CD4-positive, alpha-beta memory T cell (primary cell): ENCODE measurements around the gene DSTN. TPM values are rescaled to one million over a fixed set of nuclear protein-coding genes. Genes with fewer than 3 reads are reported as not detected.

ENCODE experiments used
- CTCF ChIA-PET: fragments of 350-600 bp; sonication (Branson Sonifier 250); formaldehyde crosslinking; loops from one replicate; lab custom pipeline; 2021; ENCODE audit warnings: inconsistent platforms; ENCODE audit not compliant: partially characterized antibody; lab: Charles Lee
- POLR2A ChIA-PET: fragments of 350-600 bp; sonication (Branson Sonifier 250); formaldehyde crosslinking; loops from one replicate; lab custom pipeline; 2021; ENCODE audit not compliant: partially characterized antibody; lab: Charles Lee
- DNase-seq, 5 donors: peaks; one replicate each; pipeline versions ENCODE4 v3.0.0 to v3.0.0-alpha.2; 2020 to 2022; ENCODE audit warnings: mixed read lengths in 1 of 5
- H3K27ac ChIP-seq: one replicate; pipeline ENCODE4 v1.7.0; 2013; ENCODE audit warnings: low read depth, low read length
- H3K27me3 ChIP-seq: 2 replicates; pipeline ENCODE4 v1.7.0; 2013; ENCODE audit warnings: mild to moderate bottlenecking, low read length, moderate library complexity; ENCODE audit not compliant: insufficient read depth
- H3K36me3 ChIP-seq: 2 replicates; pipeline ENCODE4 v1.7.0; 2013; ENCODE audit warnings: mild to moderate bottlenecking, low read length, moderate library complexity; ENCODE audit not compliant: insufficient read depth
- H3K4me1 ChIP-seq: 2 replicates; pipeline ENCODE4 v1.7.0; 2013; ENCODE audit warnings: mild to moderate bottlenecking, low read length, moderate library complexity; ENCODE audit not compliant: insufficient read depth
- H3K4me3 ChIP-seq, 2 donors: one replicate each; pipeline ENCODE4 v1.7.0; 2013; ENCODE audit warnings: low read length in 2 of 2, mild to moderate bottlenecking in 1 of 2
- H3K9me3 ChIP-seq, 2 donors: one replicate each; pipeline ENCODE4 v1.7.0; 2013; ENCODE audit warnings: low read length in 2 of 2, control low read depth in 1 of 2; ENCODE audit not compliant: control insufficient read depth in 1 of 2
- H3K27ac Mint-ChIP-seq, 7 donors: one replicate each; pipeline ENCODE4 v1.8.0; 2020 to 2021; ENCODE audit warnings: mixed read lengths in 7 of 7, mild to moderate bottlenecking in 6 of 7, inconsistent platforms in 3 of 7, moderate library complexity in 3 of 7
- H3K27me3 Mint-ChIP-seq, 2 donors: one replicate each; pipeline ENCODE4 v1.8.0; 2020 to 2021; ENCODE audit warnings: mixed read lengths in 2 of 2
- H3K36me3 Mint-ChIP-seq, 2 donors: one replicate each; pipeline ENCODE4 v1.8.0; 2020 to 2021; ENCODE audit warnings: mixed read lengths in 2 of 2, inconsistent platforms in 1 of 2, mild to moderate bottlenecking in 1 of 2
- H3K4me1 Mint-ChIP-seq, 4 donors: one replicate each; pipeline ENCODE4 v1.8.0; 2020 to 2021; ENCODE audit warnings: mixed read lengths in 4 of 4, mild to moderate bottlenecking in 1 of 4
- H3K4me3 Mint-ChIP-seq, 8 donors: one replicate each; pipeline ENCODE4 v1.8.0; 2020 to 2021; ENCODE audit warnings: mixed read lengths in 8 of 8, mild to moderate bottlenecking in 7 of 8, moderate library complexity in 6 of 8, inconsistent platforms in 3 of 8
- H3K9me3 Mint-ChIP-seq, 8 donors: one replicate each; pipeline ENCODE4 v1.8.0; 2020 to 2021; ENCODE audit warnings: mixed read lengths in 8 of 8, mild to moderate bottlenecking in 5 of 8, inconsistent platforms in 3 of 8, moderate library complexity in 1 of 8
- intact Hi-C: fragments of 100-400 bp; cut with micrococcal nuclease; formaldehyde crosslinking; loops from one replicate; pipeline ENCODE4 v1.15.1; 2023
- polyA plus RNA-seq, 2 donors: library from polyadenylated mRNA; unstranded; fragments of 300-500 nt; fragmentation: Illumina TruSeq; gene quantifications; one replicate each; pipeline ENCODE4 v1.2.3, GENCODE V29; 2021
- total RNA-seq, 2 experiments: library from RNA; stranded (reverse); gene quantifications; one replicate each; pipeline ENCODE4 v1.2.3, GENCODE V29; 2021

Gene DSTN
- total and polyA plus RNA-seq, 4 experiments from 2014 or later: 43.1 to 212 (median 98.3) TPM

DNA sequence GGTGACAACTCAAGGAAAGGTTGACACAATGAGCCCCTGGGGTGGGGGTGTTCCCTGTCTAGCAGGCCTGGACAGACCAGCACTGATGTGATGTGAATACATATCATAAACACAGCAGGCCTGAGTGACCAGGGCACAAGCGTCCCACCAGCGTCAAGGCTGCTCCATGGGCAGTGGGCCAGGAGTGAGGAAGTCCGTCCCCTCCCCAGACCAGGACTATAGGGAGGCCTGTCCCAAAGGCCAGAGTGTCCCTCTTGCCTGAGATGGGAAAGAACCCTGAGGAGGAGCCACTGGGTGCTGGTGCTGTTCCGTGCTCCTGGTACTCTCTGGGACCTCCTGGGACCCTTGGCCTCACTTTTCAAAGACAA lies 67.5 kb downstream of the DSTN start:
- DNase-seq: peak in 1 of 5 donors; percentile 5
- Histone ChIP-seq H3K36me3 (peaks cover 20% of the 10 kb centered on the region), H3K4me1 (no peaks in the 10 kb centered on the region), H3K4me3 (no peak overlapping the region), H3K27ac (no peak overlapping the region), H3K9me3 (no peaks in the 10 kb centered on the region), H3K27me3 (no peaks in the 10 kb centered on the region)
- POLR2A ChIA-PET: no interaction called here
- no peaks in the 10 kb centered on the region for H3K4me1 Mint-ChIP-seq
- H3K4me3 Mint-ChIP-seq: no peak overlapping the region
- H3K27me3 Mint-ChIP-seq: no peaks in the 10 kb centered on the region
- no peak overlapping the region for H3K27ac Mint-ChIP-seq
- H3K36me3 Mint-ChIP-seq: peaks cover 10 to 42% of the 10 kb centered on the region in 2 donors
- intact Hi-C loops: no loop called here
- H3K9me3 Mint-ChIP-seq: no peaks in the 10 kb centered on the region
- CTCF ChIA-PET: no interaction called here

DNA sequence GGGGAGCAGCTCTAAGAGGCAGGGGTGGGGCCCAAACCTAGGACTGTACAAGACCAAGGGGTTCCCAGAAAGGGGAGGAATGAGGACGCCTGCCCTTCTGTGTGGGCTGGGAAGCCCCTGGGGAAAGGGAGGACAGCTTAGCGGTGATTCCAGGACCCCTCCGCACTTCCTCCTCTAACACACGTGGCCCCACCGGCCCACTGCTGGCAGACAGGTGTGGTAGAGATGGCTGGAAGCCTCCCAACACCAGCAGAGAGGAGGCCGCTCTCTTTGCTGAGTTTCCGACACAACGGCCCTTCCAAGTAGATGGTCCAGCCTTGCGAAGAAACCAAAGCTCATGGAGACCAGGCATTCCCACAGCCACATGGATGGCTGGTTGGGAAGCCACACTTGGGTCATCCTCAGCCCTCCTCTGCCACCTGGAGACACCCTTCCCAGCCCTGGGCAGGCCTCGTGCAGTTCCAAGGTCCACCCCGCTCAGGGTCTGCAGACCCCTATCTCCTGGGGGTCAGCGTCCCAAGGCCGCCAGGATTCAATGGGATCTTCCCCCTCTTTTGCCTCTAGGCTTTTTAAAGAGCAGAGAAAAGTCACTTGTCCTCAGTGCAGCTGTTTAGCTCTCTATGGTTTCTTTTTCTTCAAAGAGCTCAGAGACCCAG lies 68.2 kb downstream of the DSTN start:
- CTCF ChIA-PET: no interaction called here
- no peaks in the 10 kb centered on the region for H3K4me1 Mint-ChIP-seq

DNA sequence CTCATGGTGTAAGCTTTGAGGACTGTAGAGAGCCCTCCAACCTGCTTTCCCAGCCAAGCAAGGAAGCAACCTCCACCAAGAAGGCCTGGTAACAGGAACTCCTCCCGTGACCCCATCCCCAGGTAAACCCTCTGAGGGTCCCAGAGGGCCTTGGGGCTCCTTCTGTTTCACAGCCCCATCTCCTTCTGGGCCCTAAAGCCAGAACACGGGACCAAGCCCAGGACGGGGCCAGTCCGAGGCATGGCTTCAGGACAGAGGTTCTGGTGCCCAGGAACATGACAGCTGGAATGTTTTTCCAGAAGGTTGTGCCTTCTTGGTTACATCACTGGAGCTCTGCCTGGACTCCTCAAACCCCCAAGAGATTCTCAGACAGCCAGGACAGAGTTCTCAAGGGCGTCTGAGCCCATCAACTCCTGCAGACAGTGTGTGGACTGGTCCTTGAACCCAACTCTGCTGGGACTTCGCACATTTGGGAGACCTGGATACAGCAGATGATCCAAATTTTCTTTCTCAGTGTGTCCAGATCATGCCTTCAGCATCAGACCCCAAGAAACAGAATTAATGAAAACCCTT lies 69.0 kb downstream of the DSTN start:
- peaks cover 13% of the 10 kb centered on the region for H3K36me3 ChIP-seq

More for the DNA sequence above, 68.2 kb downstream of the DSTN start:
- no peaks in the 10 kb centered on the region for H3K27me3 ChIP-seq
- no peak overlapping the region for H3K4me3 ChIP-seq
- Mint-ChIP-seq H3K27me3 (no peaks in the 10 kb centered on the region), H3K4me3 (no peak overlapping the region), H3K9me3 (no peaks in the 10 kb centered on the region), H3K27ac (no peak overlapping the region), H3K36me3 (peaks cover 9 to 40% of the 10 kb centered on the region in 2 donors)
- H3K36me3 ChIP-seq: peaks cover 16% of the 10 kb centered on the region
- H3K27ac ChIP-seq: no peak overlapping the region
- no peaks in the 10 kb centered on the region for H3K9me3 ChIP-seq
- no peaks in the 10 kb centered on the region for H3K4me1 ChIP-seq
- intact Hi-C loops: no loop called here
- POLR2A ChIA-PET: no interaction called here
- DNase-seq: no peak

DNA sequence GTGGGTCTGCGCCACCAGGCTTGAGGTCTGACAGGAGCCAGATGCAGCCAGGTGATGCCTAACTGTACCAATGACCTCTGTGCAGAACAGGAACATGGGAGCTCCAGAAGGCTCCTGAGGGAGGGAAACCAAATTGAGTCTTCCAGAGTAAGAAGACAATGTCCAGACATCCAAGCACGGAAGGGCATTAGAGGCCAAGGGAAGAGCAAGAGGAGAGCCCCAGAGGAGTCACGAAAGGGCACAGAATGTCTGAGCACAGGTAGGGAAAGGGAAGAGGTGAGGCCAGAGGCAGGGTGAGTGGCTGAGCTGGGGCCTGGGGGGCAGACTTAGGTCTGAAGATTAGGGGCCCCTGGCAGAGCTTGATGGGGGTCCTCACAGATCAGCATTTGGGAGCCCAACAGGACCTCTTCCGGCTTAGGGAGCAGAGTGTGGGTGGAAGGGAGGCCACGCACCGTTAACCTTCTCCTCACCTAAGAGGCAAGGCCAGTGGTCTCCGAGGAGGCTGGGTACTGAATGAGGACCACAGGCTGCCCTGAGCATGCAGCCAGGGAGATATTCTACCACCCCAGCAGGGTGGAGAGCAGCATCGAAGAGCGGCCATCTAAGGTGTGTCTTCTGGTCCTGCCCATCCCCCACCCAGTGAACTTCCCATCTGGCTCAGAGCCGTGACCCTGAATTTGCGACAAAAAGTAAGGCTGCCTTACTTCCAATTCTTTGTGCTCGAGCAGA lies 70.4 kb downstream of the DSTN start:
- H3K27ac Mint-ChIP-seq: peak overlapping the region in 2 of 7 donors; percentile 39 to 51

More for the DNA sequence above, 69.0 kb downstream of the DSTN start:
- Histone ChIP-seq H3K4me3 (no peak overlapping the region), H3K9me3 (no peaks in the 10 kb centered on the region), H3K27me3 (no peaks in the 10 kb centered on the region), H3K27ac (no peak overlapping the region), H3K4me1 (no peaks in the 10 kb centered on the region)
- intact Hi-C loops: no loop called here
- Mint-ChIP-seq H3K36me3 (peaks cover 3 to 34% of the 10 kb centered on the region in 2 donors), H3K9me3 (no peaks in the 10 kb centered on the region), H3K4me3 (no peak overlapping the region), H3K4me1 (peaks cover 0 to 3% (median 0%) of the 10 kb centered on the region in 4 donors), H3K27me3 (no peaks in the 10 kb centered on the region), H3K27ac (no peak overlapping the region)
- DNase-seq: no peak
- CTCF ChIA-PET: no interaction called here
- POLR2A ChIA-PET: no interaction called here

DNA sequence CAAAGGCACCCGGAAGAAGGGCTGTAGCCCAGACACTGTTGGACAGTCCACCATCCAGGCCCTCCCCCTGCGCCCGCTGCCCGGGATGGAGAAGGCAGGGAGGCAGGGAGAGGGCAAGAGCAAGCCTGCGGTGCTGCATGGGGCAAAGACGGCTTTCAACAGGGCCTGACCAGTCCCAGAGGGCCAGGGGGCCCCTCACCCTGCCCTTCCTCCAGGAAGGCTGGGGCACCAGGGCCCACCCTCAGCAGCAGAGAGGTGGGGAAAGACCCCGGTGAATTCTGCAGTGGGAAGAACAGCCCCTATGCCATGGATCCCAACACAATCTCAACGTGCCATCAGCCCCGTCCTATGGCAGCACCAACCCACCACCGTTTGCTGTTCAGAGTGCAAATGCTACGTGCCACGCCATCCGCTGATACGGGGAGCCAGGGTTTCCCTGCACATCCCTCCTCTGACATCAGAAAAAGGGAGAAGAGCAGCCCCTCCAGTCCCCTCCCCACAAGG lies 71.1 kb downstream of the DSTN start:
- no peaks in the 10 kb centered on the region for H3K4me1 ChIP-seq
- POLR2A ChIA-PET: no interaction called here
- H3K27ac ChIP-seq: no peak overlapping the region
- H3K4me3 ChIP-seq: no peak overlapping the region
- no peaks in the 10 kb centered on the region for H3K27me3 Mint-ChIP-seq
- H3K9me3 ChIP-seq: no peaks in the 10 kb centered on the region
- peak overlapping the region in 2 of 7 donors; percentile 15 to 23 for H3K27ac Mint-ChIP-seq
- no peaks in the 10 kb centered on the region for H3K27me3 ChIP-seq
- H3K36me3 ChIP-seq: no peaks in the 10 kb centered on the region
- CTCF ChIA-PET: no interaction called here
- H3K36me3 Mint-ChIP-seq: peaks cover 3 to 24% of the 10 kb centered on the region in 2 donors
- no peaks in the 10 kb centered on the region for H3K9me3 Mint-ChIP-seq
- no peak overlapping the region for H3K4me3 Mint-ChIP-seq
- H3K4me1 Mint-ChIP-seq: peaks cover 0 to 3% (median 0%) of the 10 kb centered on the region in 4 donors
- intact Hi-C loops: no loop called here
- DNase-seq: no peak

More for the DNA sequence above, 70.4 kb downstream of the DSTN start:
- H3K27me3 Mint-ChIP-seq: no peaks in the 10 kb centered on the region
- H3K27ac ChIP-seq: no peak overlapping the region
- no peak for DNase-seq
- no peaks in the 10 kb centered on the region for H3K4me1 ChIP-seq
- ChIA-PET CTCF (no interaction called here), POLR2A (no interaction called here)
- peaks cover 3 to 27% of the 10 kb centered on the region in 2 donors for H3K36me3 Mint-ChIP-seq
- H3K27me3 ChIP-seq: no peaks in the 10 kb centered on the region
- intact Hi-C loops: no loop called here
- H3K9me3 Mint-ChIP-seq: no peaks in the 10 kb centered on the region
- no peak overlapping the region for H3K4me3 ChIP-seq
- peaks cover 5% of the 10 kb centered on the region for H3K36me3 ChIP-seq
- H3K4me1 Mint-ChIP-seq: peaks cover 0 to 3% (median 0%) of the 10 kb centered on the region in 4 donors
- no peaks in the 10 kb centered on the region for H3K9me3 ChIP-seq
- no peak overlapping the region for H3K4me3 Mint-ChIP-seq

DNA sequence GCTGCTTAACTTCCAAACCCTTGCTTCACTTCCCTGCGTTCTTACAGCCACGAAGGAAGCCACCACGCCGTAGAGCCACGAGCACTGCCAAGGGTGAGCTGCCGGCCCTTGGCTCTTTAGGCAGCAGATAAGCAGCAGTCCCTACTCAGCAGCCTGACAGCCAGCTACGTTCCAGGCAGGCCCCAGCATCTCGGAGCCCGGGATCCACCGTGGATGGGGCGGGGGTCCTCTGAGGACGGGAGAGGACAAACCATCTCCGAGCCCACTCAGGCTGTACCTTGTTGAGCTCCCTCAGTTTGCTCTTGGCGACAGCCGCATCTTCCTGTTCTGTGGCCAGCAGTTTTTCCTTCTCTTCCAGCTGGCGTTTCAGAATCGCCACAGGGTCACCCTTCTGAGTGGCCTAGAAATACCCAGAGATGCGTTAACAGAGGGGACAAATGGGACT lies 71.7 kb downstream of the DSTN start:
- POLR2A ChIA-PET: no interaction called here
- no peak overlapping the region for H3K4me3 ChIP-seq
- no peaks in the 10 kb centered on the region for H3K36me3 ChIP-seq
- CTCF ChIA-PET: no interaction called here
- no peaks in the 10 kb centered on the region for H3K9me3 ChIP-seq
- H3K4me3 Mint-ChIP-seq: no peak overlapping the region
- no peaks in the 10 kb centered on the region for H3K9me3 Mint-ChIP-seq
- DNase-seq: no peak
- no peak overlapping the region for H3K27ac ChIP-seq
- H3K27ac Mint-ChIP-seq: no peak overlapping the region
- peaks cover 3 to 21% of the 10 kb centered on the region in 2 donors for H3K36me3 Mint-ChIP-seq
- peaks cover 0 to 3% (median 0%) of the 10 kb centered on the region in 4 donors for H3K4me1 Mint-ChIP-seq
- no peaks in the 10 kb centered on the region for H3K4me1 ChIP-seq
- H3K27me3 ChIP-seq: no peaks in the 10 kb centered on the region
- intact Hi-C loops: no loop called here
- H3K27me3 Mint-ChIP-seq: no peaks in the 10 kb centered on the region

DNA sequence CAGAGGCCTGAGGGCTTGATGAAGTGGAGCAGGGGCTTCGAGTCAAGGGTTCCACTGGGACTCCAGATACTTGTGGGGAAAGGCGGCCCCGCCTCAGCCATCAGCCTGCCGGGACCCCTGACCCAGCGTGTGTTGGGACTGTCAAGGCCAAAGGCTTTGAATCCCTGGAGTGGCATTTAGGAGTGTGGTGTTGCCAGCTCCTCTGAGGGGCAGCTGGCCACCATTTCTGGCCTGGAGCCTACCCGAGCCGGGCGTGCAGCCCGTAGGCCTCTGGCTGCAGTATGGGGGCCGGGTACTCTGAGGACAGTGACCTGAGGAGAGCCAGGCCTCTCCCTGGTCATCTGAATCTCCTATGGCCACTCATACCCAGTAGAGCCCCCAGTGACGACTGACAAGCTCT lies 72.1 kb downstream of the DSTN start:
- intact Hi-C loops: no loop called here
- DNase-seq: no peak
- H3K27ac ChIP-seq: no peak overlapping the region
- Mint-ChIP-seq H3K27me3 (no peaks in the 10 kb centered on the region), H3K36me3 (peaks cover 3 to 21% of the 10 kb centered on the region in 2 donors), H3K4me3 (no peak overlapping the region), H3K27ac (no peak overlapping the region), H3K9me3 (no peaks in the 10 kb centered on the region), H3K4me1 (peaks cover 0 to 3% (median 0%) of the 10 kb centered on the region in 4 donors)
- CTCF ChIA-PET: no interaction called here
- POLR2A ChIA-PET: no interaction called here
- no peaks in the 10 kb centered on the region for H3K4me1 ChIP-seq
- H3K4me3 ChIP-seq: no peak overlapping the region
- H3K36me3 ChIP-seq: no peaks in the 10 kb centered on the region
- H3K27me3 ChIP-seq: no peaks in the 10 kb centered on the region
- no peaks in the 10 kb centered on the region for H3K9me3 ChIP-seq
